ENCODE measurements around the gene PLPP7. TPM values are rescaled to one million over a fixed set of nuclear protein-coding genes. Genes with fewer than 3 reads are reported as not detected.

The PLPP7 gene
- polyA plus RNA-seq, 3 donors = 2.2 to 2.4 (median 2.4) TPM

- DNase-seq = no peak
Measured at GRCh38 chr9:131302244-131303075, 12.9 kb downstream of the PLPP7 start.

- no peak for DNase-seq
Measured at GRCh38 chr9:131303381-131304321, 14.1 kb downstream of the PLPP7 start.

- no peak for DNase-seq
Measured at GRCh38 chr9:131304676-131305355, 15.3 kb downstream of the PLPP7 start.

- no peak for DNase-seq
Measured at GRCh38 chr9:131306397-131307004, 17.0 kb downstream of the PLPP7 start.

- DNase-seq = no peak
Measured at GRCh38 chr9:131307974-131308373, 18.5 kb downstream of the PLPP7 start.

- no peak for DNase-seq
Measured at GRCh38 chr9:131308452-131308851, 18.9 kb downstream of the PLPP7 start.

GRCh38 chr9:131308906-131309529 is 19.5 kb downstream of the PLPP7 start:
- DNase-seq = no peak

- no peak for DNase-seq
Measured at GRCh38 chr9:131309530-131310276, 20.2 kb downstream of the PLPP7 start.

- DNase-seq = no peak
Measured at GRCh38 chr9:131310833-131311554, 21.5 kb downstream of the PLPP7 start.

GRCh38 chr9:131312246-131312645 is 22.7 kb downstream of the PLPP7 start:
- no peak for DNase-seq

GRCh38 chr9:131312822-131313770 is 23.6 kb downstream of the PLPP7 start:
- DNase-seq = no peak

GRCh38 chr9:131318231-131319085 is 28.9 kb downstream of the PLPP7 start:
- DNase-seq = no peak

- no peak for DNase-seq
Measured at GRCh38 chr9:131319486-131319885, 30.0 kb downstream of the PLPP7 start.

GRCh38 chr9:131320031-131320685 is 30.6 kb downstream of the PLPP7 start:
- no peak for DNase-seq

GRCh38 chr9:131323629-131324028 is 34.1 kb downstream of the PLPP7 start:
- DNase-seq = no peak

- no peak for DNase-seq
Measured at GRCh38 chr9:131324736-131325679, 35.5 kb downstream of the PLPP7 start.
